Nephron (organoid): ENCODE data around the gene UBAP2L.
"Not testable (repeated sequence)": the region's sequence is repeated elsewhere in the genome, so short reads cannot be mapped to it uniquely, and the experiment has no call there.

ENCODE experiments used
- H3K27ac Mint-ChIP-seq, 3 experiments: 2 replicates each; pipeline ENCODE4 v1.8.0; 2020; ENCODE audit warnings: mixed read lengths in 3 of 3, mild to moderate bottlenecking in 2 of 3, moderate library complexity in 1 of 3
- H3K27me3 Mint-ChIP-seq: 2 replicates; pipeline ENCODE4 v1.8.0; 2021; ENCODE audit warnings: low read depth, mild to moderate bottlenecking, moderate library complexity, mixed read lengths
- H3K36me3 Mint-ChIP-seq: 2 replicates; pipeline ENCODE4 v1.8.0; 2020; ENCODE audit warnings: low read depth, mixed read lengths
- H3K4me1 Mint-ChIP-seq: 2 replicates; pipeline ENCODE4 v1.8.0; 2020; ENCODE audit warnings: mixed read lengths
- H3K4me3 Mint-ChIP-seq, 3 experiments: 2 replicates each; pipeline ENCODE4 v1.8.0; 2020; ENCODE audit warnings: mild to moderate bottlenecking in 3 of 3, mixed read lengths in 3 of 3, moderate library complexity in 2 of 3
- H3K9me3 Mint-ChIP-seq: 2 replicates; pipeline ENCODE4 v1.8.0; 2020; ENCODE audit warnings: mixed read lengths
- TF ChIP-seq, protein P1 (sequence below), 3 experiments: fragments of 200-600 bp; sonication (generic); IDR thresholded peaks; one replicate each; pipeline ENCODE4 v1.5.0; 2021; ENCODE audit warnings: antibody characterized with exemption in 3 of 3; ENCODE audit not compliant: unreplicated experiment in 3 of 3

UBAP2L gene

DNA sequence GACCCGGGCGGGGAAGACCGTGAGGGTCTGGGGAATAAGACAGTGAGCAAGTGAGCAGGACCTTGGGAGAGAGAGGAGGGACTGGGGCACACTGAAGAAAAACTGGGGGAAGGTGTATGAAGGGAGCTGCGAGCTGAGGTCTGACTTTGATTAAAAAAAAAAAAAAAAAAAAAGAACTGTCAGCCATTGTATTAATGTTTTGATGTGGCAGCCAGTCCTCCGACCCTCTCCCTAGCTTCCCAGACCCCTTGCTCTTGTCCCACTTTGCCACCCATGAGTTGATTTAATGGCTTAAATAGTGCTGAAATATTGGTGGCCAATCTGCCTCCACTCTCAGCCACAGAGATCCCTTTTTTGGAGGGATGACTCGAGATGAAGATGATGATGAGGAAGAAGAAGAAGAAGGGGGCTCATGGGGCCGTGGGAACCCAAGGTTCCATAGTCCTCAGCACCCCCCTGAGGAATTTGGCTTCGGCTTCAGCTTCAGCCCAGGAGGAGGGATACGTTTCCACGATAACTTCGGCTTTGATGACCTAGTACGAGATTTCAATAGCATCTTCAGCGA lies 52.3 kb downstream of the UBAP2L start:
- Mint-ChIP-seq H3K4me3 (peak overlapping the region; percentile 97 to 98 (median 98)), H3K27ac (peak overlapping the region; percentile 95 to 97 (median 96)), H3K9me3 (no peaks in the 10 kb centered on the region), H3K36me3 (peaks cover 41% of the 10 kb centered on the region), H3K4me1 (peaks cover 18% of the 10 kb centered on the region), H3K27me3 (no peaks in the 10 kb centered on the region)
- TF ChIP-seq, protein P1, sequence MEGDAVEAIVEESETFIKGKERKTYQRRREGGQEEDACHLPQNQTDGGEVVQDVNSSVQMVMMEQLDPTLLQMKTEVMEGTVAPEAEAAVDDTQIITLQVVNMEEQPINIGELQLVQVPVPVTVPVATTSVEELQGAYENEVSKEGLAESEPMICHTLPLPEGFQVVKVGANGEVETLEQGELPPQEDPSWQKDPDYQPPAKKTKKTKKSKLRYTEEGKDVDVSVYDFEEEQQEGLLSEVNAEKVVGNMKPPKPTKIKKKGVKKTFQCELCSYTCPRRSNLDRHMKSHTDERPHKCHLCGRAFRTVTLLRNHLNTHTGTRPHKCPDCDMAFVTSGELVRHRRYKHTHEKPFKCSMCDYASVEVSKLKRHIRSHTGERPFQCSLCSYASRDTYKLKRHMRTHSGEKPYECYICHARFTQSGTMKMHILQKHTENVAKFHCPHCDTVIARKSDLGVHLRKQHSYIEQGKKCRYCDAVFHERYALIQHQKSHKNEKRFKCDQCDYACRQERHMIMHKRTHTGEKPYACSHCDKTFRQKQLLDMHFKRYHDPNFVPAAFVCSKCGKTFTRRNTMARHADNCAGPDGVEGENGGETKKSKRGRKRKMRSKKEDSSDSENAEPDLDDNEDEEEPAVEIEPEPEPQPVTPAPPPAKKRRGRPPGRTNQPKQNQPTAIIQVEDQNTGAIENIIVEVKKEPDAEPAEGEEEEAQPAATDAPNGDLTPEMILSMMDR (IDR thresholded peaks at IDR 0.05; ENCODE audit: unreplicated experiment in 3 of 3), result no peak

DNA sequence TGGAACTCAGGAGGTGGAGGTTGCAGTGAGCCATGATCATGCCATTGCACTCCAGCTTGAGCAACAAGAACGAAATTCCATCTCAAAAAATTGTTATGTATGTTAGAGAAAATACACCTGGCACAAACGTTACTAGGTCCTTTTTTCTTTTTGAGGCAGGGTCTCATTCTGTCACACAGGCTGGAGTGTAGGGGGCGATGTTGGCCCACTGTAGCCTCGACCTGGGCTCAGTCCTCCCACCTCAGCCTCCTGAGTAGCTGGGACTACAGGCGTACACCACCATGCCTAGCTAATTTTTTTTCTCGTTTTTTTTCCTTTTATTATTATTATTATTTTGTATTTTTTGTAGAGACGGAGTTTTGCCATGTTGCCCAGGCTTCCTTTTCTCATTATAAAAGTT lies 56.0 kb downstream of the UBAP2L start:
- Mint-ChIP-seq H3K4me3 (no peak overlapping the region), H3K36me3 (peaks cover 16% of the 10 kb centered on the region), H3K9me3 (no peaks in the 10 kb centered on the region), H3K27ac (no peak overlapping the region), H3K4me1 (peaks cover 17% of the 10 kb centered on the region), H3K27me3 (no peaks in the 10 kb centered on the region)
- TF ChIP-seq, protein P1 (IDR thresholded peaks at IDR 0.05; ENCODE audit: unreplicated experiment in 3 of 3), result no peak

- not testable (repeated sequence) for H3K9me3 Mint-ChIP-seq, H3K36me3 Mint-ChIP-seq, H3K27ac Mint-ChIP-seq, H3K4me1 Mint-ChIP-seq, H3K4me3 Mint-ChIP-seq, H3K27me3 Mint-ChIP-seq
Measured at GRCh38 chr1:154287591-154287990, 66.8 kb downstream of the UBAP2L start.

- H3K27ac Mint-ChIP-seq, result no peak overlapping the region
- no peaks in the 10 kb centered on the region for H3K36me3 Mint-ChIP-seq
- no peaks in the 10 kb centered on the region for H3K4me1 Mint-ChIP-seq
- TF ChIP-seq, protein P1 (IDR thresholded peaks at IDR 0.05; ENCODE audit: unreplicated experiment in 3 of 3), result no peak
- peaks cover 11% of the 10 kb centered on the region for H3K9me3 Mint-ChIP-seq
- H3K4me3 Mint-ChIP-seq, result no peak overlapping the region
- H3K27me3 Mint-ChIP-seq, result peaks cover 7% of the 10 kb centered on the region
Measured at GRCh38 chr1:154288661-154289060, 67.9 kb downstream of the UBAP2L start.

DNA sequence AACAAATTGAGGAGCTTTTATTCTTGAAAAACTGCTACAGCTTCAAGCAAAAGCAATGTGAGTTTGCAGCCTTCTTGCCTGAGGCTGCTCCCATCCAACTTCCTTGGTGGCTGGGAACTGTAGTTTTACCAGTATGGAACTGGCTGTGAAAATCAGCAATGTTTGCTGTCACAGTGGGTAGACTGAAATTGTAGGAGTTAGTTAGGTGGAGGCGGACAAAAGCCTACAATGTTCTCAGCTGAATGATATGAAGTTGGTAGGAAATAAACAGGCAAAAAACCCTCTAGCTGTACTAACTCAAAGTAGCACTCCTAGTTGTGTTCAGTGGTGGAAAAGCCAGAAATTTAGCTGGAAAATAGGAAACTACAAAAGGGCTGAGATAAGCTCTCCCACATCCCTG lies 70.2 kb downstream of the UBAP2L start:
- H3K27ac Mint-ChIP-seq, result no peak overlapping the region
- no peak overlapping the region for H3K4me3 Mint-ChIP-seq
- TF ChIP-seq, protein P1 (IDR thresholded peaks at IDR 0.05; ENCODE audit: unreplicated experiment in 3 of 3), result no peak
- H3K27me3 Mint-ChIP-seq, result peaks cover 3% of the 10 kb centered on the region
- no peaks in the 10 kb centered on the region for H3K4me1 Mint-ChIP-seq
- peaks cover 8% of the 10 kb centered on the region for H3K36me3 Mint-ChIP-seq
- peaks cover 22% of the 10 kb centered on the region for H3K9me3 Mint-ChIP-seq

GRCh38 chr1:154295408-154296235 lies 74.9 kb downstream of the UBAP2L start:
- Mint-ChIP-seq H3K36me3 (peaks cover 8% of the 10 kb centered on the region), H3K27me3 (no peaks in the 10 kb centered on the region), H3K4me3 (no peak overlapping the region), H3K4me1 (no peaks in the 10 kb centered on the region), H3K9me3 (peaks cover 24% of the 10 kb centered on the region), H3K27ac (no peak overlapping the region)
- TF ChIP-seq, protein P1 (IDR thresholded peaks at IDR 0.05; ENCODE audit: unreplicated experiment in 3 of 3), result no peak
